Prostate gland (tissue), 2 donors: Measurements from ENCODE around the gene ZFAND2B.

Experiments used
- CTCF ChIP-seq, 4 experiments: fragments of 200-600 bp in 2 of 4; fragments of 450-650 bp in 2 of 4; sonication (generic) in 2 of 4; IDR thresholded peaks; 1 replicate in 3 of 4; 2 replicates in 1 of 4; pipeline ENCODE4 v1.5.1; 2016 to 2019; ENCODE audit warnings: antibody characterized with exemption in 4 of 4, mild to moderate bottlenecking in 2 of 4, moderate library complexity in 2 of 4
- POLR2AphosphoS5 ChIP-seq: sonication (generic); formaldehyde crosslinking; IDR thresholded peaks from one replicate; pipeline ENCODE4 v1.6.1; 2017; ENCODE audit warnings: antibody characterized with exemption

GRCh38 chr2:219173176-219173575, 33.4 kb upstream of the ZFAND2B start:
- TF ChIP-seq CTCF (IDR thresholded peaks at IDR 0.05) (no peak), POLR2AphosphoS5 (no peak)
